ENCODE results near the gene SHMT2. TPM values are rescaled to one million over a fixed set of nuclear protein-coding genes. Genes with fewer than 3 reads are reported as not detected.

SHMT2 gene
- total RNA-seq, 2 experiments from 2014 or later: 436 to 487 TPM

GRCh38 chr12:57237596-57237931 lies 8.1 kb downstream of the SHMT2 start:
- peak overlapping the region; percentile 83 for H3K4me3 Mint-ChIP-seq
- no peak overlapping the region for H3K27ac Mint-ChIP-seq
- ATAC-seq: no peak
- H3K4me1 Mint-ChIP-seq: peaks cover 67% of the 10 kb centered on the region
- peaks cover 33% of the 10 kb centered on the region for H3K36me3 Mint-ChIP-seq (ENCODE audit: low read depth)
- ChIA-PET CTCF (interaction anchor here (0.5 to 9.9 kb wide), 5 partner anchors 10 to 218 kb away, joined by 3 to 282 read pairs (median 7); partner anchors contain the start of genes SHMT2 and STAT6), POLR2A (interaction anchor here (0.6 to 1.1 kb wide), 2 partner anchors 9 to 10 kb away, joined by 3 to 4 read pairs; no protein-coding TSS in a partner anchor)
- H3K27me3 Mint-ChIP-seq: peaks cover 39% of the 10 kb centered on the region
- no peaks in the 10 kb centered on the region for H3K9me3 Mint-ChIP-seq (ENCODE audit: low read depth)
- no peak for DNase-seq
- intact Hi-C loops (cut with DNase I, micrococcal nuclease): loop anchor here in 1 of 2 experiments (5.0 kb wide), 1 partner anchor 550 kb away; the partner anchor contains the start of gene PTGES3

DNA sequence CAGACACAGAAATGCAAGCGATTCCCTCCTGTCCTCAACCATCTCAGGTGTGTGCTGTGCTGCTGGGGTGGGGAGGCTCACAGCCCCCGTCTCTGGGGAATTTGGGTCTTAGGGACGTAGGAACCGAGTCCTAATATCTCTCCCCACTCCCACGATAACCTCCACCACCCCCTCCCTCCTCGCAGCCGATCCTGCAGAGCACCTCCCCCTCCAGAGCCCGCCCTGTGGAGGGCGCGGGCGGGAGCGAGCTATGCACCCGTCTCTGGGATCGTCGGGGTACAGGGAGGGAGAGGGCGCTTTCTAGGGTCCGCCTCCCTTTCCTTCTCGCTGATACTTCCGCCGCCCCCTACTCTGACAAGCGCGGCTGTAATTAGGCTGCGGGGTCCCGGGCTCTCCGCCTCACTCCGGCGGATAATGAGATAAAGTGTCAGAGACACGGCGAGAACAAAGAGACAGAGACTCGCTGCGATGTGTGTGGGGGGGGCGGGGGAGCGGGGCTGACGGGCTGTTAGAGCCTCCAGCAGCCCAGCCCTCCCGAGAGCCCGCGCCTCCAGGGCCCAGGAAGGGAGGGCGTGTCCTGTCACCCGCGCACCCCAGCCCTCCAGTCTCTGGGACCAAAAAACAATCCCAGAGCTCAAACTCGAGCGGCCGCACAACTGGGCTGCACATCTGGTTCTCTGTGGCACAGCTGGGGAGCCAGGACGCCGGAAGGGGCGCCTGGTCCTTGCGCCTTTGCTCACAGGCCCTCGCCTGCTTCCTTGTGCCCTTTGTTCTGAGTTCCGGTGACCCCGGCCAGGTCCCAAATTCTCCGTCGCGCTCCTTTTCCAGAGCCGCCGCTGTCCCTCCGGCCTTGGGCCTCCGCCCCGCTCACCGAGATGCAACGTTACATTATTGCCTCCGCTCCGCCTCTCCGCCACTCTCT lies 8.7 kb downstream of the SHMT2 start:
- peak; percentile 63 for DNase-seq
- ATAC-seq: no peak
- peaks cover 67% of the 10 kb centered on the region for H3K4me1 Mint-ChIP-seq
- H3K27ac Mint-ChIP-seq: peak overlapping the region; percentile 61
- H3K4me3 Mint-ChIP-seq: peak overlapping the region; percentile 83
- intact Hi-C loops (cut with DNase I, micrococcal nuclease): loop anchor here (2.0 to 5.0 kb wide), 3 partner anchors 13 to 551 kb away; partner anchors contain the start of gene PTGES3 (in 1 of the 2)
- POLR2A ChIA-PET: interaction anchor here (0.6 to 3.0 kb wide), 4 partner anchors 8 to 15 kb away, joined by 3 to 17 read pairs (median 4); partner anchors contain the start of gene SHMT2
- peaks cover 41% of the 10 kb centered on the region for H3K27me3 Mint-ChIP-seq
- H3K9me3 Mint-ChIP-seq (ENCODE audit: low read depth): no peaks in the 10 kb centered on the region
- H3K36me3 Mint-ChIP-seq (ENCODE audit: low read depth): peaks cover 27% of the 10 kb centered on the region
- CTCF ChIA-PET: interaction anchor here (0.5 to 9.9 kb wide), 18 partner anchors 9 to 217 kb away, joined by 3 to 282 read pairs (median 4); partner anchors contain the start of genes SHMT2, STAC3 and STAT6

DNA sequence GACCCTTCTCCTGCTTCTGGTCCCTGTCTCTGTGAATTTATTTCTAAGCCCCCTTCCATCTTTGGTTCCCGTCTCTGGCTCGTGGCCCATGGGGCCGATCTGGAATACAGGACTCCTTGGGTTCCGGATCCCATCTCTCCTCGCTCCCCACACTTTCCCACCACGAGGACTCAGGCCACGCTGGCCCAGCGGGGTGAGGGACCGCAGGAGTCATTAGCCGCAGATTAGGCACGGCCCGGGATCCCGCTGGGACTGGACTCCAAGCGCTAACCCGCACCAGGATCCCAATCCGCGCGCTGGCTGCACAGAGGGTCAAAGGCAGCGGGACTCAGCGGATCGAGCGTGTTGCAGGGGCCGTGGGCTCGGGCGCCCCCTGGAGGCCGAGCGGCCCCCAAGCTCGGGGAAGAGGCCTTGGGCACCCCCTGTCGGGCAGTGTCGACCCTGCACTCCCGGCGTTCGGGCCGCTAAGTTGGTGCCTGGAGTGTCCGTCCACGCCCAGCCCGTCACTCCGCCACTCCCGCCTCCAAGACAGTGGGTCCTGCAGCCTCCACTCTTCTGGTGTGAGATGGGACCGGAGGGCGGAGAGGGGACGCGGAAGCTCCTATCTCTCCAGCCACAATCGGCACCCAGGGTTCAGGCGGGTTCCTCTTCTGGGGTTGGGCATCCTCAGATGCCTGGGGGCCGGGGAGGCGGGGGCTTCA lies 9.5 kb downstream of the SHMT2 start:
- CTCF ChIA-PET: interaction anchor here (0.6 to 9.9 kb wide), 18 partner anchors 8 to 215 kb away, joined by 3 to 282 read pairs (median 4); partner anchors contain the start of genes NEMP1, SHMT2 and STAC3
- Mint-ChIP-seq H3K4me1 (peaks cover 70% of the 10 kb centered on the region), H3K9me3 (ENCODE audit: low read depth) (no peaks in the 10 kb centered on the region), H3K27me3 (peaks cover 44% of the 10 kb centered on the region), H3K4me3 (peak overlapping the region; percentile 83), H3K36me3 (ENCODE audit: low read depth) (peaks cover 19% of the 10 kb centered on the region), H3K27ac (peak overlapping the region; percentile 80)
- POLR2A ChIA-PET: interaction anchor here (1.2 to 3.0 kb wide), 2 partner anchors 9 to 16 kb away, joined by 3 to 17 read pairs; partner anchors contain the start of gene SHMT2
- peak; percentile 94 for DNase-seq
- intact Hi-C loops (cut with DNase I, micrococcal nuclease): loop anchor here (1.0 to 5.0 kb wide), 9 partner anchors 10 to 552 kb away; partner anchors contain the start of genes SHMT2 (in 2 of the 2), DDIT3 (in 1 of the 2) and PTGES3 (in 1 of the 2)
- peak; percentile 57 for ATAC-seq

DNA sequence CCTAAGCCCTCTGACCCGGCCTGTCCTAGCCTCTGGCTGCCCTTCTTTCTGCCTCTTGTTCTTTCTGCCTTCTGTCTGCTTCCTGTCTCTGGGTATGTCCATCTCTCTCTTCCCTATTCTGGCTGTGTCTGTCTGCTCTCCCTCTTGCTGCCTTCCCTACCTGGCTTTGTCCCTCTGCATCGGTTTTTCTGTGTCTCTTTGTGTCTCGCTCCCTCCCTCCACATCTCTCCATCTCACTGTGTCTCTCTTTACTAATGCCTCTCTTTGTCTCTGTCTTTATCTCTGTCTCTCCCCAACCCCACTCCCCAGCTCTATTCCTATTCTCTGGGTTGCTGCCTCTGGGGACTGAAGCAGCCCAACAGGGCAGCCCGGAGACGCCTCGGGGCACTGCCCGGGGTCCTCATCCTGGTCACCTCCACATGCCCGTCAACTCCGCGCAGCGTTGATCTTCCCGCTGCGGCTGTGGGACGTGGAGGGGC lies 10.1 kb downstream of the SHMT2 start:
- Mint-ChIP-seq H3K4me3 (peak overlapping the region; percentile 83), H3K27ac (peak overlapping the region; percentile 80), H3K9me3 (ENCODE audit: low read depth) (no peaks in the 10 kb centered on the region), H3K4me1 (peaks cover 66% of the 10 kb centered on the region), H3K36me3 (ENCODE audit: low read depth) (peaks cover 13% of the 10 kb centered on the region), H3K27me3 (peaks cover 47% of the 10 kb centered on the region)
- CTCF ChIA-PET: interaction anchor here (0.6 to 9.9 kb wide), 14 partner anchors 11 to 231 kb away, joined by 3 to 282 read pairs (median 4); partner anchors contain the start of genes NEMP1, SHMT2 and STAC3
- DNase-seq: no peak
- intact Hi-C loops (cut with DNase I, micrococcal nuclease): loop anchor here (1.0 to 5.0 kb wide), 12 partner anchors 10 to 552 kb away; partner anchors contain the start of genes SHMT2 (in 2 of the 2), DDIT3 (in 1 of the 2), PRIM1 (in 1 of the 2) and PTGES3 (in 1 of the 2)
- no peak for ATAC-seq
- POLR2A ChIA-PET: interaction anchor here (0.6 to 3.0 kb wide), 3 partner anchors 10 to 114 kb away, joined by 3 to 17 read pairs (median 5); partner anchors contain the start of gene SHMT2

DNA sequence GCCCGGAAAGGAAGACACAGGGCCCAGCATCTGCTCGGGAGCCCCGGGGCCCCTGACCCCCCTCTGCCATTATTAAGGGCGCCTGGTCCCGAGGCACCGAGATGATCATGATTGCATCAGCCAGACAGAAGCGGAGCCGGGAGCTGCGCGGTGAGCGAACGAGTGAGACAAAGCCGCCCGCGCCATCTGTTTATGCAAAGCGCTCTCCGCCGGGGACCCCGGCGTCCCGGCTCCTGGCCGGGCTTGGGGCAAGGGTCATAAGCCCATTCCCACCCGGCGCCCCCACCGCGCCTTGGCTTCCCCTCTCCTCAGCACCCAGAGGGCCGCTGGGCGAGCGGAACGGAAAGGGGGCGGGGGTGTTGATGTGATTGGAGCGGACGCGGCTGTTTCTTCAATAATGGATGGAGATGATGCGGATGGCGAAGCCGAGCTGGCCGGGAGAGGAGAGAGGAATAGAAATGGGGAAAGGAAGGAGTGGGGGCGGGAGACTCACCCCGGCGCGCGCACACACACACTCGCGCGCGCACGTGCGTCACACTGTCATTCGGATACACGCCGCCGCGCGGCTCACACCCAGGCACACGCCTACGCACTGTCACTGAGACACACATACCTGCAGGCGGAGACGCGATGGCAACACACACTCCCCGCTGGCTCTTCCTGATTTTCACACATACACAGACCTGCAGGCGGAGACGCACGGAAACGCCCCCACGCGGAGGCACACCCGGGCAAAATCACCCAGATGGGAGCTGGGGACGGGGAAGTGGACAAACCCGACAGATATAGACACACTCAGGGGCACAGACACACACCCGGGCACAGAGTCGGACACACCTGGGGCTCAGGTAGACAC lies 10.8 kb downstream of the SHMT2 start:
- intact Hi-C loops (cut with DNase I, micrococcal nuclease): loop anchor here in 1 of 2 experiments (5.0 kb wide), 3 partner anchors 128 to 488 kb away; partner anchors contain the start of genes PRIM1, STAT6 and ZBTB39
- H3K4me3 Mint-ChIP-seq: peak overlapping the region; percentile 83
- ChIA-PET CTCF (interaction anchor here (0.6 to 9.9 kb wide), 11 partner anchors 11 to 282 kb away, joined by 3 to 282 read pairs (median 4); partner anchors contain the start of genes SHMT2 and STAC3), POLR2A (interaction anchor here (0.6 to 3.0 kb wide), 2 partner anchors 10 to 114 kb away, joined by 5 to 17 read pairs; partner anchors contain the start of gene SHMT2)
- peaks cover 10% of the 10 kb centered on the region for H3K36me3 Mint-ChIP-seq (ENCODE audit: low read depth)
- H3K4me1 Mint-ChIP-seq: peaks cover 64% of the 10 kb centered on the region
- DNase-seq: peak; percentile 91
- H3K9me3 Mint-ChIP-seq (ENCODE audit: low read depth): no peaks in the 10 kb centered on the region
- peak overlapping the region; percentile 80 for H3K27ac Mint-ChIP-seq
- ATAC-seq: peak; percentile 20
- peaks cover 47% of the 10 kb centered on the region for H3K27me3 Mint-ChIP-seq

GRCh38 chr12:57240926-57241401 lies 11.5 kb downstream of the SHMT2 start:
- intact Hi-C loops (cut with DNase I, micrococcal nuclease): loop anchor here in 1 of 2 experiments (5.0 kb wide), 3 partner anchors 129 to 489 kb away; partner anchors contain the start of genes PRIM1, STAT6 and ZBTB39
- H3K9me3 Mint-ChIP-seq (ENCODE audit: low read depth): no peaks in the 10 kb centered on the region
- H3K27ac Mint-ChIP-seq: peak overlapping the region; percentile 78
- ATAC-seq (no peak), DNase-seq (peak; percentile 61)
- CTCF ChIA-PET: interaction anchor here (0.6 to 9.9 kb wide), 9 partner anchors 10 to 282 kb away, joined by 3 to 282 read pairs (median 3); partner anchors contain the start of genes SHMT2 and STAC3
- peaks cover 62% of the 10 kb centered on the region for H3K4me1 Mint-ChIP-seq
- POLR2A ChIA-PET: interaction anchor here (3.0 kb wide), 1 partner anchor 11 kb away, joined by 17 read pairs; the partner anchor contains the start of gene SHMT2
- H3K36me3 Mint-ChIP-seq (ENCODE audit: low read depth): peaks cover 6% of the 10 kb centered on the region
- H3K4me3 Mint-ChIP-seq: peak overlapping the region; percentile 83
- H3K27me3 Mint-ChIP-seq: peaks cover 47% of the 10 kb centered on the region

- Mint-ChIP-seq H3K27me3 (peaks cover 43% of the 10 kb centered on the region), H3K27ac (no peak overlapping the region), H3K4me3 (peak overlapping the region; percentile 22), H3K36me3 (ENCODE audit: low read depth) (peaks cover under 1% of the 10 kb centered on the region), H3K9me3 (ENCODE audit: low read depth) (no peaks in the 10 kb centered on the region), H3K4me1 (peaks cover 60% of the 10 kb centered on the region)
- POLR2A ChIA-PET: interaction anchor here (0.9 to 3.0 kb wide), 3 partner anchors 12 to 15 kb away, joined by 3 to 17 read pairs (median 5); partner anchors contain the start of gene SHMT2
- ATAC-seq (no peak), DNase-seq (no peak)
- CTCF ChIA-PET: interaction anchor here (0.7 to 9.9 kb wide), 18 partner anchors 8 to 401 kb away, joined by 3 to 282 read pairs (median 5); partner anchors contain the start of genes NXPH4, SHMT2, STAC3 and STAT6
- intact Hi-C loops (cut with DNase I, micrococcal nuclease): loop anchor here in 1 of 2 experiments (2.0 to 5.0 kb wide), 4 partner anchors 59 to 489 kb away; partner anchors contain the start of genes PRIM1, STAT6 and ZBTB39
These were observed 12.1 kb downstream of the SHMT2 start for GRCh38 chr12:57241402-57242310.

GRCh38 chr12:57242329-57242690 lies 12.8 kb downstream of the SHMT2 start:
- Mint-ChIP-seq H3K4me3 (peak overlapping the region; percentile 62), H3K27ac (no peak overlapping the region)

More at GRCh38 chr12:57242329-57242690, 12.8 kb downstream of the SHMT2 start:
- intact Hi-C loops (cut with DNase I, micrococcal nuclease): loop anchor here in 1 of 2 experiments (2.0 to 5.0 kb wide), 4 partner anchors 60 to 490 kb away; partner anchors contain the start of genes PRIM1, STAT6 and ZBTB39
- POLR2A ChIA-PET: interaction anchor here (0.5 to 1.5 kb wide), 3 partner anchors 13 to 282 kb away, joined by 3 to 5 read pairs (median 3); partner anchors contain the start of gene SHMT2
- DNase-seq (no peak), ATAC-seq (no peak)
- Mint-ChIP-seq H3K4me1 (peaks cover 53% of the 10 kb centered on the region), H3K9me3 (ENCODE audit: low read depth) (no peaks in the 10 kb centered on the region), H3K36me3 (ENCODE audit: low read depth) (no peaks in the 10 kb centered on the region), H3K27me3 (peaks cover 37% of the 10 kb centered on the region)
- CTCF ChIA-PET: interaction anchor here (0.6 to 9.9 kb wide), 32 partner anchors 9 to 400 kb away, joined by 3 to 282 read pairs (median 5); partner anchors contain the start of genes GLI1, INHBE, NXPH4 and SHMT2
